SK-N-MC (cell line): ENCODE measurements around the gene ANO3.

Experiments used
- EZH2 ChIP-seq: fragments of 200-600 bp; sonication (generic); IDR thresholded peaks from one replicate; pipeline ENCODE4 v1.6.1; 2017; ENCODE audit warnings: antibody characterized with exemption
- FOXP2 ChIP-seq: optimal IDR thresholded peaks from 2 replicates; pipeline ENCODE3; 2011; ENCODE audit warnings: mild to moderate bottlenecking, moderate library complexity; ENCODE audit not compliant: insufficient read depth; ENCODE audit errors: extremely low read length, control extremely low read depth

- TF ChIP-seq FOXP2 (no peak), EZH2 (no peak)
Measured at GRCh38 chr11:26572770-26573402, 241.0 kb downstream of the ANO3 start.
